ENCODE measurements around the gene DDX27.

GRCh38 chr20:49283176-49283702, 64.0 kb downstream of the DDX27 start:
- TF ChIP-seq CTCF (conservative IDR thresholded peaks at IDR 0.05 in 1 of 2, IDR thresholded peaks at IDR 0.05 in 1 of 2; ENCODE audit: extremely low read depth in 1 of 2, insufficient read depth in 1 of 2, low read depth in 1 of 2, low read length in 2 of 2) (no peak), EZH2 (IDR thresholded peaks at IDR 0.05; ENCODE audit: borderline replicate concordance, low read length) (no peak)

Measured in mammary epithelial cell (primary cell).